ENCODE data around the gene GIGYF1.

The GIGYF1 gene

GRCh38 chr7:100696123-100696521 is 2.1 kb upstream of the GIGYF1 start:
- DNase-seq, result no peak
- TF ChIP-seq POLR2A (IDR thresholded peaks at IDR 0.05; ENCODE audit: low read length) (no peak), GATA1 (IDR thresholded peaks at IDR 0.05; ENCODE audit: low read depth, low read length) (no peak)

- DNase-seq, result peak; percentile 48 to 63
- TF ChIP-seq POLR2A (IDR thresholded peaks at IDR 0.05; ENCODE audit: low read length) (no peak), GATA1 (IDR thresholded peaks at IDR 0.05; ENCODE audit: low read depth, low read length) (no peak)
Measured at GRCh38 chr7:100693312-100694097, 545 bp downstream of the GIGYF1 start.

- DNase-seq, result no peak
- no peak for TF ChIP-seq POLR2A (IDR thresholded peaks at IDR 0.05; ENCODE audit: low read length)
Measured at GRCh38 chr7:100692578-100692961, 1.5 kb downstream of the GIGYF1 start.

- TF ChIP-seq GATA1 (IDR thresholded peaks at IDR 0.05; ENCODE audit: low read depth, low read length) (no peak), POLR2A (IDR thresholded peaks at IDR 0.05; ENCODE audit: low read length) (peak; percentile 25)
Measured at GRCh38 chr7:100691676-100692577, 2.1 kb downstream of the GIGYF1 start.

GRCh38 chr7:100689230-100690135 is 4.6 kb downstream of the GIGYF1 start:
- TF ChIP-seq POLR2A (IDR thresholded peaks at IDR 0.05; ENCODE audit: low read length) (no peak), GATA1 (IDR thresholded peaks at IDR 0.05; ENCODE audit: low read depth, low read length) (no peak)
- no peak for DNase-seq

More at GRCh38 chr7:100691676-100692577, 2.1 kb downstream of the GIGYF1 start:
- peak; percentile 85 to 90 for DNase-seq

- TF ChIP-seq GATA1 (IDR thresholded peaks at IDR 0.05; ENCODE audit: low read depth, low read length), result no peak
- no peak for TF ChIP-seq POLR2A (IDR thresholded peaks at IDR 0.05; ENCODE audit: low read length)
- DNase-seq, result no peak
Measured at GRCh38 chr7:100688326-100688860, 5.7 kb downstream of the GIGYF1 start.

GRCh38 chr7:100687751-100688300 is 6.2 kb downstream of the GIGYF1 start:
- TF ChIP-seq GATA1 (IDR thresholded peaks at IDR 0.05; ENCODE audit: low read depth, low read length) (no peak), POLR2A (IDR thresholded peaks at IDR 0.05; ENCODE audit: low read length) (no peak)
- no peak for DNase-seq

- TF ChIP-seq GATA1 (IDR thresholded peaks at IDR 0.05; ENCODE audit: low read depth, low read length) (no peak), POLR2A (IDR thresholded peaks at IDR 0.05; ENCODE audit: low read length) (no peak)
- no peak for DNase-seq
Measured at GRCh38 chr7:100687261-100687660, 6.8 kb downstream of the GIGYF1 start.

GRCh38 chr7:100686822-100687211 is 7.2 kb downstream of the GIGYF1 start:
- no peak for TF ChIP-seq POLR2A (IDR thresholded peaks at IDR 0.05; ENCODE audit: low read length)
- no peak for DNase-seq

- no peak for DNase-seq
- TF ChIP-seq GATA1 (IDR thresholded peaks at IDR 0.05; ENCODE audit: low read depth, low read length), result no peak
- no peak for TF ChIP-seq POLR2A (IDR thresholded peaks at IDR 0.05; ENCODE audit: low read length)
Measured at GRCh38 chr7:100686201-100686821, 7.7 kb downstream of the GIGYF1 start.

- TF ChIP-seq GATA1 (IDR thresholded peaks at IDR 0.05; ENCODE audit: low read depth, low read length), result no peak
- DNase-seq, result no peak
Measured at GRCh38 chr7:100685631-100686145, 8.4 kb downstream of the GIGYF1 start.

GRCh38 chr7:100685049-100685605 is 8.9 kb downstream of the GIGYF1 start:
- no peak for DNase-seq
- TF ChIP-seq POLR2A (IDR thresholded peaks at IDR 0.05; ENCODE audit: low read length) (no peak), GATA1 (IDR thresholded peaks at IDR 0.05; ENCODE audit: low read depth, low read length) (no peak)
